RWPE1 (cell line): Measurements from ENCODE around the gene BTBD8.

Source experiments
- CTCF ChIA-PET: fragments of 350-600 bp; sonication (Branson Sonifier 250); formaldehyde crosslinking; extraction: SDS; loops from one replicate; lab custom pipeline; 2021; lab: Yijun Ruan, JAX
- POLR2A ChIA-PET: fragments of 400-600 bp; formaldehyde crosslinking; extraction: SDS; loops from one replicate; lab custom pipeline; 2020; ENCODE audit warnings: antibody characterized with exemption; ENCODE audit not compliant: low non-redundant PET; lab: Yijun Ruan, JAX
- DNase-seq: peaks from one replicate; pipeline ENCODE4 v3.0.0; 2012; ENCODE audit warnings: low spot score
- H3K27ac ChIP-seq: fragments of 450-650 bp; 2 replicates; pipeline ENCODE4 v1.5.1; 2017
- CTCF ChIP-seq: fragments of 450-650 bp; conservative IDR thresholded peaks from 2 replicates; pipeline ENCODE4 v1.5.1; 2017; ENCODE audit warnings: low read depth, mild to moderate bottlenecking

BTBD8 gene

GRCh38 chr1:92217721-92218120 lies 137.6 kb downstream of the BTBD8 start, which contains the start of gene C1orf146:
Gene C1orf146, plus strand, starts transcription at chr1:92217915. Its CDS starts 13,506 bp downstream, at chr1:92231421.
- POLR2A ChIA-PET, result no interaction called here
- CTCF ChIA-PET, result no interaction called here
- TF ChIP-seq CTCF, result no peak
- DNase-seq, result no peak
- H3K27ac ChIP-seq, result no peak within 1 kb of the TSS

DNA sequence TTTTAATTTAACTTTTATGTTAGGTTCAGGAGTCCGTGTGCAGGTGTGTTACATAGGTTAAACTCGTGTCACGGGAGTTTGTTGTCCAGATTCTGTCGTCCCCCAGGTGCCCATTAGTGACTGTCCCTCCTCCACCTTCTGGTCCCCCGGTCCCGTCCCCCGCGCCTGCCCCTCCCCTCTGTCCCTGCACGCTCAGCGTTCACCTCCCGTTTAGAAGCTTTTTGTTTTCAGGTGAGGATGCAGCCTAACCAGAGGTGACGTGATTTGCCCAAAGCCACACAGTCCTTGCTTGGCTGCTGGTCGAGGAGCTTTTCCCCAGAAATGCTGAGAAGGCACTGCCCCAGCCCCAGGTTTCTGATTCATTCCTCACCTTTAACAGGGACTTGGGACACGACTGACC lies 138.4 kb downstream of the BTBD8 start:
- CTCF ChIA-PET, result no interaction called here
- no peak for DNase-seq

GRCh38 chr1:92219028-92219427 lies 138.9 kb downstream of the BTBD8 start:
- ChIA-PET POLR2A (no interaction called here), CTCF (no interaction called here)
- H3K27ac ChIP-seq, result no peak overlapping the region
- no peak for TF ChIP-seq CTCF
- no peak for DNase-seq

More for the DNA sequence above, 138.4 kb downstream of the BTBD8 start:
- H3K27ac ChIP-seq, result no peak overlapping the region
- no peak for TF ChIP-seq CTCF
- POLR2A ChIA-PET, result no interaction called here

DNA sequence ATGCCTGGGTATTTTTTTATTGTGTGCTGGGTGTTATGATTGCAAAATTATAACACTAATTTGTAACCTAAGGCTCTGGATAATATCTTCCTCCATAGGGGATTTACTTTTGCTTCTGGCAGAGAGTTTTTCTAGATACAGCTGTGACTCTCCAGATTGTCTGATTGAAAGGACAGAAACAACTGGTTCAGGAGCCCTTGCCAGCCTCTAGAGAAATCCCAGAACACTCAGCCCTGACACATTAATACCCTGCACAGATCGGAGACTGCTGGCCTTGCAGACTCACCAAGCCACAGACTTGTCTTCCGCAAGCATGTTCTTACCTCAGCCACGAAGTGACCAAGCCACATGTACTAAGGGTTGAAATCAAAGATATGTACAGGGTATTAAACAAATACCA lies 148.3 kb downstream of the BTBD8 start:
- CTCF ChIA-PET, result interaction anchor here (0.6 kb wide), 1 partner anchor 296 kb away, joined by 3 read pairs; no protein-coding TSS in a partner anchor
- no peak for TF ChIP-seq CTCF
- no peak overlapping the region for H3K27ac ChIP-seq
- DNase-seq, result no peak
- POLR2A ChIA-PET, result no interaction called here

- no peak for TF ChIP-seq CTCF
- no peak for DNase-seq
- POLR2A ChIA-PET, result no interaction called here
- CTCF ChIA-PET, result no interaction called here
- no peak overlapping the region for H3K27ac ChIP-seq
Observed at GRCh38 chr1:92230736-92231135, 150.6 kb downstream of the BTBD8 start.
